IMR-90 (cell line): ENCODE measurements around the gene SPTBN5. TPM values are rescaled to one million over a fixed set of nuclear protein-coding genes. Genes with fewer than 3 reads are reported as not detected.
A peak's percentile ranks its signal among the peaks of the same experiment; 100 is the strongest.

Source experiments
- ATAC-seq: fragments of 200-7000 bp; cut with Tn5 transposase; 2 replicates; pipeline ENCODE4 v1.9.1; 2020; ENCODE audit warnings: low read depth, mild to moderate bottlenecking, moderate library complexity
- BruUV-seq: library from RNA; stranded (reverse); fragments of 400-500 nt; replicated peaks from 2 replicates; lab custom pipeline; 2021; lab: Mats Ljungman, UMichigan
- CTCF ChIA-PET: fragments of 300-600 bp; formaldehyde crosslinking; extraction: SDS; loops from one replicate; lab custom pipeline; 2021; ENCODE audit warnings: antibody characterized with exemption; lab: Yijun Ruan, JAX
- POLR2A ChIA-PET: fragments of 300-600 bp; sonication (Branson Sonifier 250); formaldehyde crosslinking; loops from one replicate; lab custom pipeline; 2022; ENCODE audit warnings: antibody characterized with exemption; ENCODE audit not compliant: unreplicated experiment; lab: Charles Lee
- DNase-seq: peaks from one replicate; pipeline ENCODE4 v3.0.0; 2013
- H2AFZ ChIP-seq: replicated peaks from 2 replicates; pipeline ENCODE3; 2013; ENCODE audit warnings: low read length, mild to moderate bottlenecking; ENCODE audit not compliant: poor library complexity
- H2AK5ac ChIP-seq: 2 replicates; pipeline ENCODE4 v1.6.1; 2013; ENCODE audit warnings: low read depth, low read length, inconsistent platforms
- H2AK9ac ChIP-seq: replicated peaks from 2 replicates; pipeline ENCODE3; 2013; ENCODE audit warnings: mild to moderate bottlenecking, low read depth, low read length, moderate library complexity; ENCODE audit not compliant: poor library complexity
- H2BK120ac ChIP-seq: 2 replicates; pipeline ENCODE4 v1.6.1; 2013; ENCODE audit warnings: low read depth, low read length, inconsistent platforms
- H2BK15ac ChIP-seq: 3 replicates; pipeline ENCODE4 v1.6.1; 2013; ENCODE audit warnings: low read depth, low read length, inconsistent platforms
- H2BK20ac ChIP-seq: 2 replicates; pipeline ENCODE4 v1.6.1; 2013; ENCODE audit warnings: low read depth, mild to moderate bottlenecking, inconsistent platforms, low read length, moderate library complexity
- H2BK5ac ChIP-seq: 2 replicates; pipeline ENCODE4 v1.6.1; 2013; ENCODE audit warnings: mild to moderate bottlenecking, low read depth, low read length, inconsistent platforms; ENCODE audit not compliant: poor library complexity, severe bottlenecking
- H3K14ac ChIP-seq: replicated peaks from 2 replicates; pipeline ENCODE4 v1.6.1; 2013; ENCODE audit warnings: low read depth, low read length, inconsistent platforms
- H3K18ac ChIP-seq: 2 replicates; pipeline ENCODE4 v1.6.1; 2013; ENCODE audit warnings: low read depth, low read length, control low read depth
- H3K23ac ChIP-seq: 2 replicates; pipeline ENCODE4 v1.6.1; 2013; ENCODE audit warnings: low read depth, low read length, inconsistent platforms
- H3K27ac ChIP-seq: 2 replicates; pipeline ENCODE4 v1.5.1; 2013; ENCODE audit warnings: mild to moderate bottlenecking, control low read depth, low read length; ENCODE audit not compliant: insufficient read depth
- H3K27me3 ChIP-seq: 2 replicates; pipeline ENCODE4 v1.6.1; 2013; ENCODE audit warnings: low read length; ENCODE audit not compliant: control insufficient read depth, insufficient read depth
- H3K36me3 ChIP-seq: 2 replicates; pipeline ENCODE4 v1.6.1; 2013; ENCODE audit warnings: low read length, mixed read lengths; ENCODE audit not compliant: control insufficient read depth, insufficient read depth
- H3K4ac ChIP-seq: 2 replicates; pipeline ENCODE4 v1.6.1; 2013; ENCODE audit warnings: low read depth, low read length, inconsistent platforms
- H3K4me1 ChIP-seq: 2 replicates; pipeline ENCODE4 v1.6.1; 2013; ENCODE audit warnings: low read length, mixed read lengths; ENCODE audit not compliant: control insufficient read depth, insufficient read depth
- H3K4me2 ChIP-seq: 2 replicates; pipeline ENCODE4 v1.6.1; 2013; ENCODE audit warnings: low read depth, mild to moderate bottlenecking, control low read depth, low read length, moderate library complexity
- H3K4me3 ChIP-seq: 2 replicates; pipeline ENCODE4 v1.5.1; 2013; ENCODE audit warnings: low read depth, mild to moderate bottlenecking, control low read depth, low read length, moderate library complexity; ENCODE audit not compliant: insufficient read depth
- H3K56ac ChIP-seq: 2 replicates; pipeline ENCODE4 v1.6.1; 2013; ENCODE audit warnings: low read length, inconsistent platforms; ENCODE audit not compliant: insufficient read depth; ENCODE audit errors: extremely low read depth
- H3K79me1 ChIP-seq, 2 experiments: 2 replicates each; pipeline ENCODE4 v1.6.1; 2013; ENCODE audit warnings: low read length in 2 of 2, inconsistent platforms in 1 of 2, low read depth in 1 of 2
- H3K9ac ChIP-seq: 2 replicates; pipeline ENCODE4 v1.6.1; 2013; ENCODE audit warnings: low read depth, low read length, control low read depth
- H3K9me1 ChIP-seq: 2 replicates; pipeline ENCODE4 v1.6.1; 2013; ENCODE audit warnings: low read length, inconsistent platforms; ENCODE audit not compliant: insufficient read depth
- H3K9me3 ChIP-seq: 2 replicates; pipeline ENCODE4 v1.6.1; 2013; ENCODE audit warnings: low read length; ENCODE audit not compliant: control insufficient read depth, insufficient read depth
- H4K20me1 ChIP-seq: 2 replicates; pipeline ENCODE4 v1.6.1; 2013; ENCODE audit warnings: low read length, inconsistent platforms; ENCODE audit not compliant: insufficient read depth
- H4K5ac ChIP-seq: 2 replicates; pipeline ENCODE4 v1.6.1; 2013; ENCODE audit warnings: mild to moderate bottlenecking, low read depth, low read length, control low read depth
- H4K8ac ChIP-seq, 2 experiments: 2 replicates each; pipeline ENCODE4 v1.6.1; 2013; ENCODE audit warnings: low read depth in 2 of 2, low read length in 2 of 2, control low read depth in 1 of 2, inconsistent platforms in 1 of 2
- H4K91ac ChIP-seq: 2 replicates; pipeline ENCODE4 v1.6.1; 2013; ENCODE audit warnings: low read depth, low read length, inconsistent platforms; ENCODE audit not compliant: insufficient read depth
- CHD1 ChIP-seq: IDR thresholded peaks from 2 replicates; pipeline ENCODE4 v1.6.1; 2012; ENCODE audit warnings: low read depth, low read length, improper control_type of control experiment
- MAFK ChIP-seq: IDR thresholded peaks from 2 replicates; pipeline ENCODE4 v1.6.1; 2012; ENCODE audit warnings: low read depth, low read length, improper control_type of control experiment
- MAZ ChIP-seq: IDR thresholded peaks from 2 replicates; pipeline ENCODE4 v1.6.1; 2012; ENCODE audit warnings: low read depth, mild to moderate bottlenecking, low read length, improper control_type of control experiment, moderate library complexity, borderline replicate concordance
- NFE2L2 ChIP-seq: fragments of 150-350 bp; IDR thresholded peaks from 2 replicates; pipeline ENCODE4 v1.6.1; 2016; ENCODE audit warnings: low read depth, mild to moderate bottlenecking, low read length
- RFX5 ChIP-seq: IDR thresholded peaks from 2 replicates; pipeline ENCODE4 v1.8.0; 2012; ENCODE audit warnings: low read depth, mild to moderate bottlenecking, low read length, moderate library complexity
- WGBS, 2 experiments: methylation state at CpG; one replicate each; pipeline versions ENCODE4 v1.1.5 to v1.1.7; 2013; ENCODE audit warnings: missing lambda C conversion rate in 2 of 2; ENCODE audit not compliant: insufficient read length in 1 of 2; ENCODE audit errors: extremely low coverage in 2 of 2; 5-methylcytosine and 5-hydroxymethylcytosine counted together
- dilution Hi-C: fragments of 300-500 bp; cut with HindIII; formaldehyde crosslinking; loops from one replicate; pipeline ENCODE4 v1.14.3; 2018; ENCODE audit warnings: low sequenced_read_pairs; ENCODE audit not compliant: unreplicated experiment
- in situ Hi-C: fragments of 300-500 bp; cut with MboI; formaldehyde crosslinking; loops from 3 replicates; pipeline ENCODE4 v1.14.3; 2019; ENCODE audit warnings: low sequenced_read_pairs, inconsistent platforms, mixed read lengths
- intact Hi-C: fragments of 100-400 bp; cut with micrococcal nuclease; formaldehyde crosslinking; loops from 2 replicates; pipeline ENCODE4 v1.10.0; 2022
- polyA plus RNA-seq, 3 experiments: library from polyadenylated mRNA; depleted of rRNA; stranded (reverse); fragments of >200 nt; gene quantifications; 2 replicates each; pipeline ENCODE4 v1.2.3, GENCODE V29; 2012; ENCODE audit warnings: low replicate concordance in 1 of 3
- total RNA-seq: library from RNA; depleted of rRNA; stranded (reverse); fragments of >200 nt; gene quantifications from 2 replicates; pipeline ENCODE4 v1.2.3, GENCODE V29; 2012

SPTBN5 gene
- total and polyA plus RNA-seq, 2 of the 4 experiments (the other 2 are of a cell fraction): under 0.01 to 0.38 TPM

DNA sequence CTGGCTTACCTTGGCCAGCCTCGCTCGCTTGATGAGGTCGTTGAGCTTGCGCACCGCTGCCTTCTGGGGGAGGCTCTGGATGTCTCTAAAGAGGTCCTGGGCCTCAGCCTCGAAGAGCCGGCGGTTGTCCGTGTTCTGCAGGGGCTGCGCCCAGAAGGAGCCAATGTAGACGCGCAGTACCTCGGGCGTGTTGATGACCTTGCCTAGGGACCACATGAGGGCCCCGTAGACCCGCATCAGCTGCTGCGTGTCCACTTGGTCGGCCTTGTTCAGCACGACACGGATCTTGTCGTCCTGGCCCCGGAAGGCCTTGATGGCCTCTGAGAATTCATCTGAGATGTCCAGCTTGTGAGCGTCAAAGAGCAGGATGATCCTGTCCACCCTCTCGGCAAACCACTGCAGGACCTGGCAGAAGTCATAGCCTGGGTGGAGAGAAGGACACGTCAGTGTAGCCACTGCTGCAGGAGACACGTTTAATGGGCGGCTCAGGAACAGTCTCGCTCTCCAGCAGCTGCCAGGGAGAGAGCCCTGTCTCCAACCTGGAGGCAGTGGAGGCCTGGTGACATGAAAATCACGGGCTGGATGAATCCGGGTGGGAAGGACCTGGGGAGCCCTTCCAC lies 25.5 kb upstream of the SPTBN5 start:
- Histone ChIP-seq H4K91ac (peak overlapping the region; percentile 31; the same call in 1 of the 2 replicates), H3K27ac (no peak overlapping the region), H2AK5ac (peak overlapping the region; percentile 71; the same call in 1 of the 2 replicates), H2AK9ac (peak overlapping the region; percentile 33), H3K27me3 (no peaks in the 10 kb centered on the region), H3K4ac (peak overlapping the region; percentile 49), H2AFZ (no peak overlapping the region), H3K23ac (no peak overlapping the region), H3K79me1 (peaks cover 16 to 80% of the 10 kb centered on the region in 2 experiments), H3K18ac (no peak overlapping the region), H3K36me3 (peaks cover 7% of the 10 kb centered on the region), H3K4me3 (no peak overlapping the region), H3K4me1 (peaks cover 22% of the 10 kb centered on the region), H2BK20ac (peak overlapping the region; percentile 51; the same call in 1 of the 2 replicates), H4K8ac (peak overlapping the region in 1 of 2 experiments; percentile 1; a peak in 1 of 4 replicates), H3K14ac (peak overlapping the region; percentile 27; the same call in 1 of the 2 replicates), H3K9me1 (peaks cover 36% of the 10 kb centered on the region), H2BK120ac (peak overlapping the region; percentile 50; the same call in 1 of the 2 replicates), H3K9ac (no peak overlapping the region), H3K4me2 (no peak overlapping the region), H3K9me3 (no peaks in the 10 kb centered on the region), H2BK5ac (no peak overlapping the region), H2BK15ac (peak overlapping the region; percentile 32; the same call in 1 of the 3 replicates), H4K5ac (no peak overlapping the region), H4K20me1 (peaks cover 24% of the 10 kb centered on the region), H3K56ac (no peak overlapping the region)
- dilution Hi-C loops (no loop called here), in situ Hi-C loops (no loop called here), intact Hi-C loops (no loop called here)
- ATAC-seq: no peak
- no peak for TF ChIP-seq NFE2L2
- no peak for TF ChIP-seq MAZ
- no peak for TF ChIP-seq RFX5
- TF ChIP-seq MAFK: no peak
- TF ChIP-seq CHD1: no peak
- no TSS peak for BruUV-seq
- 94% methylated on average over 26 of the region's 30 CpGs; no CpG with 5 or more reads in 1 of the 2 experiments for WGBS, 2 experiments
- no peak for DNase-seq
- CTCF ChIA-PET: no interaction called here
- POLR2A ChIA-PET: no interaction called here
